ENCODE data around the gene FAM221B.

Gene FAM221B

GRCh38 chr9:35845824-35846771 lies 17.6 kb upstream of the FAM221B start:
- no peak for DNase-seq (ENCODE audit: low read depth)
- TF ChIP-seq, protein P1, sequence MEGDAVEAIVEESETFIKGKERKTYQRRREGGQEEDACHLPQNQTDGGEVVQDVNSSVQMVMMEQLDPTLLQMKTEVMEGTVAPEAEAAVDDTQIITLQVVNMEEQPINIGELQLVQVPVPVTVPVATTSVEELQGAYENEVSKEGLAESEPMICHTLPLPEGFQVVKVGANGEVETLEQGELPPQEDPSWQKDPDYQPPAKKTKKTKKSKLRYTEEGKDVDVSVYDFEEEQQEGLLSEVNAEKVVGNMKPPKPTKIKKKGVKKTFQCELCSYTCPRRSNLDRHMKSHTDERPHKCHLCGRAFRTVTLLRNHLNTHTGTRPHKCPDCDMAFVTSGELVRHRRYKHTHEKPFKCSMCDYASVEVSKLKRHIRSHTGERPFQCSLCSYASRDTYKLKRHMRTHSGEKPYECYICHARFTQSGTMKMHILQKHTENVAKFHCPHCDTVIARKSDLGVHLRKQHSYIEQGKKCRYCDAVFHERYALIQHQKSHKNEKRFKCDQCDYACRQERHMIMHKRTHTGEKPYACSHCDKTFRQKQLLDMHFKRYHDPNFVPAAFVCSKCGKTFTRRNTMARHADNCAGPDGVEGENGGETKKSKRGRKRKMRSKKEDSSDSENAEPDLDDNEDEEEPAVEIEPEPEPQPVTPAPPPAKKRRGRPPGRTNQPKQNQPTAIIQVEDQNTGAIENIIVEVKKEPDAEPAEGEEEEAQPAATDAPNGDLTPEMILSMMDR (conservative IDR thresholded peaks at IDR 0.05; ENCODE audit: low read length) = no peak
- H3K4me3 ChIP-seq (ENCODE audit: low read length) = no peak overlapping the region

DNA sequence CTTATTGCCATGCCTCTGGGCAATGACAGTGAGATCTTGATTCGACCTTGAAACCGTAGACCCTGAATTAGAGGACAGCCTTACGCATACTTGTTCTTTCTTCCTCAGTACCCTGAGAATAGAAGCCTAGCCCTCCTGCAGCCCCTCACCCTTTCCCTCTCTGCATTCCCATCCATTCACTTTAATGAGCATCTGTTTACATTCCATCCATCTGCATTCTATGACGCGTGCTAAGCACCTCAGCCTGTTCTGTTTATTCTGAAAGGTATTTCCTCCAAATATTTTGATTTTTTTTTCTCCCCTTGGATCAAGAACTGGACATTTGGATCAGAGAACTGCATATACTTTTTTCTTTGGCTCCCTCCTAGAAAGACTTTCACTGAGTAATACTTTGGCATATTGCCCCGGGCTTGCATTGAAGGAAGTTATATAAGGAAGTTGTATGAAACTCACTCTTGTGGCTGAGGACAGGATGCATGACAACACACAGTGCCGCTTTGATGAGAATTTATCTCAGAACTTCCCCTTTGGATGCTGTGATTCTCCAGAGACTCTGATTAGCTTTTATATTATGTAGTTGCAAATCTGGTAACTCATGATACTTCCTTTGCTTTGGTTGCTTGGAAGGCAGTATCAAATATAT lies 16.2 kb upstream of the FAM221B start:
- TF ChIP-seq, protein P1 (conservative IDR thresholded peaks at IDR 0.05; ENCODE audit: low read length) = no peak
- DNase-seq (ENCODE audit: low read depth) = peak; percentile 90
- no peak overlapping the region for H3K4me3 ChIP-seq (ENCODE audit: low read length)

DNA sequence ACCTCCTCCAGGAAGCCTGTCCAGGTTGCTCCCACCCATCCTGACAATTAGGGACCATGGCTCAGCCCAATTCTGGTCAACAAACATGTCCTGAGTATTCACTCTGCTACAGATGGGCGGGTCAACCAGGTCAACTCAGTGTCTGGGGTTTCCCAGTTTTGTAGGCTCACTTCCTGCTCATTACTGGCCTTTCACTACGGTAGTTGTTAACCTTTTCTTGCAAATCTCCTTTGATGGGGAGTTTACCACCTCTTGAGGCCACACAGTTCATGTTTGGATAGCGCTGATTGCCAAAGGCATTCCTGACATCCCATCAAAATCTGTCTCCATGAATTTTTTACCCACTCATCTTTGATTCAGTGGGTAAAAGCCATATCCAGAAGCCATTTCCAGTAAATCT lies 14.3 kb upstream of the FAM221B start:
- TF ChIP-seq, protein P1 (conservative IDR thresholded peaks at IDR 0.05; ENCODE audit: low read length) = no peak
- no peak for DNase-seq (ENCODE audit: low read depth)
- H3K4me3 ChIP-seq (ENCODE audit: low read length) = no peak overlapping the region

DNA sequence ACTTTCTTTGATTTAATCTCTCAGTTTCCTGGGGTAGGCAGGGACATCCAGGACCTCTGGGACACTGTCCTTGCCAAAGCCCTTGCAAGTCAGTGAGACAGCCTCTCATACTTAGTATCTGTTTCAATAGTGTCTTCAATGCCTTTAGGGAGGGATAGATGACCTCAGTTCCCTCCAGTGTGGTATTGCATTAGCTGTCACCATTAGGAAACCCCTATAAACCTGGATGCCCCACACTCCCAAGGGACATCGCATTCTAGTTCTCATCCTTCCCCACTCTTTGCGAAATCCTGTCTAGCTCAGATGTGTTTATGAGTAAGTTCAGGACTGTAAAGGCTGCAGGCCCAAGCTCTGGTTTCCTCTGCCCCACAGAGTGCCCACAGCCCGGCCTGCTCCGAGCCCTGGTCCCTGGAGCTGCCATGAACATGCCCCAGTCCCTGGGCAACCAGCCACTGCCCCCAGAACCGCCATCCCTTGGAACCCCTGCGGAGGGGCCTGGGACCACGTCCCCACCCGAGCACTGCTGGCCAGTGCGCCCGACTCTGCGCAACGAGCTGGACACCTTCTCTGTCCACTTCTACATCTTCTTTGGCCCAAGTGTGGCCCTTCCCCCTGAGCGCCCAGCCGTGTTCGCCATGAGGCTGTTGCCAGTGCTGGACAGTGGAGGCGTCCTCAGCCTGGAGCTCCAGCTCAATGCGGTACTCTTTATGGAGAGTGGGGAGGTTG lies 13.7 kb upstream of the FAM221B start:
- TF ChIP-seq, protein P1 (conservative IDR thresholded peaks at IDR 0.05; ENCODE audit: low read length) = no peak
- DNase-seq (ENCODE audit: low read depth) = peak; percentile 70
- no peak overlapping the region for H3K4me3 ChIP-seq (ENCODE audit: low read length)

GRCh38 chr9:35841645-35841900 lies 13.0 kb upstream of the FAM221B start:
- H3K4me3 ChIP-seq (ENCODE audit: low read length) = no peak overlapping the region
- TF ChIP-seq, protein P1 (conservative IDR thresholded peaks at IDR 0.05; ENCODE audit: low read length) = no peak
- DNase-seq (ENCODE audit: low read depth) = no peak

DNA sequence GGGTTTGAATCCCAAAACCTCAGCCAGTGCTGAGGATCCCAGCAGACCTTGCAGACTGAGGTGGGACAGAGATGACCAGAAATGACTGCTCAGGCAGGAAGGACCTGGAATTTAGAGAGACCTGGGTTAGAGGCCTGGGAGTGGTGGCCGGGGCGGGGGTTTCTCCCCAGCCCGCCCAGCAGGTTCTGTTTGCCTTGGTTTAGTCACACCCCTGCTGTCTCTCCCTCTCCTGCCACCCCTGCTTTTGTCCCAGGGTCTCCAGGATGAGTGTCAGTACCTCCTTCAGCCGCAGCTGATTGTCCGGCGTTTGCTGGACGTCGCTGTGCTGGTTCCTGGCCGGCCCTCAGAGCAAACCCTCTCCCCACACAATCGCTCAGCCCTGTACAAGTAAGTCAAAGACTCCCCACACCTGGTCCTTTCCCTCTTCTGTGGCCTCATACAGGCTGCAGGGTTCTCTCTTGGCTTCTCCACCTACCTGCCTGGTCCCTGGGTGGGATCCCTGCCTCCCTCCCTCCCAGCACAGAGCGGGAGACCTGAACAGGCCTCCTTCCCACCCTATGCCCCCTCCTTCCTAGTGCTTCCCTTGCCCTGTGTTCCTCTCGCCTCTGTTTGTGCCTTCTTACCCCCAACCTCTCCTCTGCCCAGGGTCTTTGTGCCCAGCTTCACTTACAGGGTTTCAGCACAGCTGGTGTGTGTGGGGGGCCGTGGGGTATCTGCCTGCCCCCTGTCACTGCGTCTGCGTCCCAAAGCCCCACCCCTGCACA lies 12.5 kb upstream of the FAM221B start:
- no peak overlapping the region for H3K4me3 ChIP-seq (ENCODE audit: low read length)
- no peak for DNase-seq (ENCODE audit: low read depth)
- TF ChIP-seq, protein P1 (conservative IDR thresholded peaks at IDR 0.05; ENCODE audit: low read length) = no peak

All from AG10803 (cell line).